Neuronal stem cell (in vitro differentiated cells): ENCODE data around the gene GBP2.

ENCODE experiments used
- DNase-seq: peaks from one replicate; pipeline ENCODE4 v3.0.0-alpha.2; 2013; ENCODE audit warnings: low spot score
- H2AFZ ChIP-seq: one replicate; pipeline ENCODE4 v1.6.1; 2013; ENCODE audit warnings: mild to moderate bottlenecking, low read length, inconsistent platforms
- H2AK5ac ChIP-seq: 2 replicates; pipeline ENCODE4 v1.6.1; 2013; ENCODE audit warnings: low read depth, mild to moderate bottlenecking, inconsistent platforms, low read length, moderate library complexity, mixed read lengths
- H2BK120ac ChIP-seq: 2 replicates; pipeline ENCODE4 v1.6.1; 2013; ENCODE audit warnings: low read depth, mild to moderate bottlenecking, inconsistent platforms, low read length, moderate library complexity, mixed read lengths
- H2BK12ac ChIP-seq: one replicate; pipeline ENCODE4 v1.6.1; 2013; ENCODE audit warnings: low read length, inconsistent platforms
- H2BK15ac ChIP-seq: 2 replicates; pipeline ENCODE4 v1.6.1; 2013; ENCODE audit warnings: mild to moderate bottlenecking, low read length, inconsistent platforms, mixed read lengths
- H2BK5ac ChIP-seq: one replicate; pipeline ENCODE4 v1.6.1; 2013; ENCODE audit warnings: inconsistent platforms, mild to moderate bottlenecking, low read length, moderate library complexity
- H3K14ac ChIP-seq: one replicate; pipeline ENCODE4 v1.6.1; 2013; ENCODE audit warnings: low read length, inconsistent platforms
- H3K18ac ChIP-seq: 2 replicates; pipeline ENCODE4 v1.6.1; 2013; ENCODE audit warnings: low read length, inconsistent platforms
- H3K23ac ChIP-seq: 2 replicates; pipeline ENCODE4 v1.6.1; 2013; ENCODE audit warnings: low read depth, mild to moderate bottlenecking, mixed read lengths, low read length, inconsistent platforms; ENCODE audit not compliant: poor library complexity
- H3K27ac ChIP-seq: replicated peaks from 3 replicates; pipeline ENCODE4 v1.5.1; 2013; ENCODE audit warnings: low read length, inconsistent platforms
- H3K27me3 ChIP-seq, 3 experiments: 2 replicates each; pipeline ENCODE4 v1.6.1; 2013; ENCODE audit warnings: low read length in 3 of 3, mild to moderate bottlenecking in 2 of 3, inconsistent platforms in 1 of 3, low read depth in 1 of 3, mixed read lengths in 1 of 3, moderate library complexity in 1 of 3; ENCODE audit not compliant: control insufficient read depth in 3 of 3, insufficient read depth in 3 of 3
- H3K36me3 ChIP-seq, 2 donors: replicated peaks in 1 of 2; 2 replicates each; pipeline ENCODE4 v1.6.1; 2013; ENCODE audit warnings: low read length in 2 of 2; ENCODE audit not compliant: control insufficient read depth in 2 of 2, insufficient read depth in 2 of 2
- H3K4ac ChIP-seq: 2 replicates; pipeline ENCODE4 v1.6.1; 2013; ENCODE audit warnings: inconsistent platforms, mild to moderate bottlenecking, low read length, moderate library complexity
- H3K4me1 ChIP-seq, 2 donors: 1 replicate in 1 of 2; 2 replicates in 1 of 2; pipeline ENCODE4 v1.6.1; 2013; ENCODE audit warnings: low read length in 2 of 2, low read depth in 1 of 2; ENCODE audit not compliant: control insufficient read depth in 2 of 2, insufficient read depth in 1 of 2
- H3K4me2 ChIP-seq: one replicate; pipeline ENCODE4 v1.6.1; 2013; ENCODE audit warnings: mild to moderate bottlenecking, low read length, inconsistent platforms; ENCODE audit not compliant: insufficient read depth, poor library complexity, severe bottlenecking
- H3K4me3 ChIP-seq, 2 donors: 2 replicates each; pipeline ENCODE4 v1.5.1; 2013; ENCODE audit warnings: low read length in 2 of 2, mild to moderate bottlenecking in 2 of 2, inconsistent platforms in 1 of 2, moderate library complexity in 1 of 2
- H3K79me1 ChIP-seq: one replicate; pipeline ENCODE4 v1.6.1; 2013; ENCODE audit warnings: low read depth, mild to moderate bottlenecking, inconsistent platforms, low read length, moderate library complexity
- H3K9ac ChIP-seq: one replicate; pipeline ENCODE4 v1.6.1; 2013; ENCODE audit warnings: mild to moderate bottlenecking, low read depth, low read length, inconsistent platforms; ENCODE audit not compliant: poor library complexity
- H3K9me3 ChIP-seq, 2 donors: replicated peaks in 1 of 2; 2 replicates each; pipeline versions ENCODE3 to v1.6.1; 2013; ENCODE audit warnings: low read length in 2 of 2, mild to moderate bottlenecking in 2 of 2, inconsistent platforms in 1 of 2, low read depth in 1 of 2, mixed read lengths in 1 of 2, moderate library complexity in 1 of 2; ENCODE audit not compliant: control insufficient read depth in 2 of 2, insufficient read depth in 1 of 2
- H4K8ac ChIP-seq: one replicate; pipeline ENCODE4 v1.6.1; 2013; ENCODE audit warnings: low read depth, mild to moderate bottlenecking, inconsistent platforms, low read length, moderate library complexity
- H4K91ac ChIP-seq: one replicate; pipeline ENCODE4 v1.6.1; 2013; ENCODE audit warnings: low read length, low read depth, mild to moderate bottlenecking, inconsistent platforms; ENCODE audit not compliant: poor library complexity
- WGBS, 2 donors: extraction: QIAGEN DNeasy Blood & Tissue Kit; methylation state at CpG; one replicate each; pipeline ENCODE4 v1.1.7; 2013; ENCODE audit warnings: missing lambda C conversion rate in 2 of 2, mixed read lengths in 1 of 2; ENCODE audit not compliant: insufficient read length in 2 of 2, insufficient replicate concordance in 1 of 2; ENCODE audit errors: extremely low coverage in 2 of 2; 5-methylcytosine and 5-hydroxymethylcytosine counted together

Gene GBP2

DNA sequence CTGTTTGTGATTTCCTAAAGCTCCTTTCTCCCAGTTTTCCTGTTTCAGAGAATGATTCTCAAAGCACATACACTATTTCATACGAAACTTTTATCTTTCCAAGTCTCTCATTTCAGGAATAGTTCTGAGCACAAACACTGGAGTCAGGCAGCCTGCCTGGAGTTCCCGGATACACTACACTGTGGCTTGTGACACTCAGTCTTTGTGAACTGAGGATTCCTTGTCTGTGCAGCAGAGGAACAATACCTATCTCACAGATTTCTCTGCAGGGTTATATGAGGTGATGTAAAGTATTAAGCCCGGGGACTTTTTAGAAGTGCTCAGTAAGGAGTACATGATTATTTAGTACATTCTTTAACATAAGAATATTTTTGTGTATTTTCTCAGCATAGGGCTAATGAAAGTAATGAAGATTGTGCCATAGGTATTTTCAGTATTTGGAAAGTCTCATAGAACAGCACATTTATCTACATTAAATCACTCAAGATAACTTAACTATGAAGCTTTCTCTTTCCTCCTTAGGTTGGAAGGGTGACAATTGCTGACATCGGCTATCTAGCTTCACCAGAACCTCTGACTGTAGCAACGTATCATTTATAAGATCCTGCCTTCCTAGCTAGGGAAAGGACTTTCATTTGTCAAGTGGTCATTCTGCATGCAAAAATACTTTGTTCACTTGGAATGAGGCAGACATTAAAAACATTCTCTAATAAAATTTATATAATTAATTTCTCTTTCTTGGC, 12.9 kb downstream of the GBP2 start:
- no peaks in the 10 kb centered on the region for H3K4me1 ChIP-seq
- no peak overlapping the region for H2BK15ac ChIP-seq
- no peak overlapping the region for H2BK5ac ChIP-seq
- H3K4me2 ChIP-seq: no peak overlapping the region
- H2BK12ac ChIP-seq: no peak overlapping the region
- H3K36me3 ChIP-seq: no peaks in the 10 kb centered on the region
- no peak overlapping the region for H4K8ac ChIP-seq
- H4K91ac ChIP-seq: no peak overlapping the region
- H3K4ac ChIP-seq: no peak overlapping the region
- H3K9ac ChIP-seq: no peak overlapping the region
- H3K4me3 ChIP-seq: no peak overlapping the region
- H3K14ac ChIP-seq: no peak overlapping the region
- H3K18ac ChIP-seq: no peak overlapping the region
- DNase-seq: no peak
- H3K27ac ChIP-seq: no peak overlapping the region
- no peaks in the 10 kb centered on the region for H3K79me1 ChIP-seq
- H3K9me3 ChIP-seq: no peaks in the 10 kb centered on the region
- H3K23ac ChIP-seq: no peak overlapping the region
- no CpG with 5 or more reads among the region's 5 CpGs for WGBS, 2 donors
- no peaks in the 10 kb centered on the region for H3K27me3 ChIP-seq
- H2AFZ ChIP-seq: no peak overlapping the region
- no peak overlapping the region for H2BK120ac ChIP-seq
- no peak overlapping the region for H2AK5ac ChIP-seq

DNA sequence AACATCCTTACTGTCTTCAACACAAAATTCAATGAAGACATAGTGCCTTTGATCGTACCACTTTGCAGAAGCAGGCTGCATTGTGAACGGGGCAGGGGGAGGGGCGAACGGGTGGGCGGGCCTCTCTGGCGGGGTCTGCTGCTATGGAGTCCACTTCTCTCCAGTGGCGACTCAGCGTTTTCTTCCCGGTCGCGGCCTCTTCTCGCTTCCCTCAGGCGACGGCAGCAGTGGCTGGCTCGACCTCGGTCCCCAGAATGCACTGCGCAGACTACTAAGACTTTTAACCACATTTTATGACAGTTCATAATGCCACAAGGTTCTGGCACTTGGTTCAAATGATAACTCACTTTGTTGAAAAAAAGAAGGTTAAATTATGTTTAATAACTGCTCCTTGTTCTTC, 21.2 kb downstream of the GBP2 start:
- Histone ChIP-seq H3K27ac (no peak overlapping the region), H3K4me1 (peaks cover 0 to 1% of the 10 kb centered on the region in 2 donors), H3K36me3 (no peaks in the 10 kb centered on the region), H2BK120ac (no peak overlapping the region), H2BK15ac (no peak overlapping the region), H2AK5ac (no peak overlapping the region), H4K8ac (no peak overlapping the region), H4K91ac (no peak overlapping the region), H3K9ac (no peak overlapping the region), H3K18ac (no peak overlapping the region), H3K4ac (no peak overlapping the region), H3K9me3 (no peaks in the 10 kb centered on the region), H3K79me1 (no peaks in the 10 kb centered on the region), H3K23ac (no peak overlapping the region), H3K4me2 (no peak overlapping the region), H2AFZ (no peak overlapping the region), H2BK5ac (no peak overlapping the region), H3K4me3 (no peak overlapping the region), H3K27me3 (no peaks in the 10 kb centered on the region), H3K14ac (no peak overlapping the region), H2BK12ac (no peak overlapping the region)
- no peak for DNase-seq
- WGBS, 2 donors: no CpG with 5 or more reads among the region's 17 CpGs

DNA sequence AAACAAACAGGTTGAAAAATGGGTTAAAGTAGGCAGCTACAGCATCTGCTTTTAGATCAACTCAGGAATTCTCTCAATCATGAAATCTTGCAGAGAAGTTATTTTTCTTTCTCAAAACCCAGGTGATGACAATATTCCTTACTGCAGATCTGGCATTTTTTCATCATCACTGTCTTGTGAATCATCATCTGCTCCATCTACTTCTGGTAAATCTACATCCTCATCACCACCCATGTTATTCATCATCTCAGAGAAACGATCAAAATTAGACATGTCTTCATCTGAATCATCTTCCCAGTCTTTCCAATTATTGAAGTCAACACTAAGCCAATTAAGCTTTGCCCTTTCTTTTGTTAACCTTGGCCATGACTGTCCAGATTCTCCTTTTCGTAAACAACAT, 21.8 kb downstream of the GBP2 start:
- no peak overlapping the region for H2BK12ac ChIP-seq
- H2BK120ac ChIP-seq: no peak overlapping the region
- WGBS, 2 donors: no CpG with 5 or more reads among the region's 2 CpGs
- no peaks in the 10 kb centered on the region for H3K36me3 ChIP-seq
- H3K9me3 ChIP-seq: no peaks in the 10 kb centered on the region
- H2AFZ ChIP-seq: no peak overlapping the region
- no peak overlapping the region for H2BK15ac ChIP-seq
- no peak for DNase-seq
- no peak overlapping the region for H3K4me2 ChIP-seq
- no peak overlapping the region for H3K9ac ChIP-seq
- H3K27me3 ChIP-seq: no peaks in the 10 kb centered on the region
- H3K4me1 ChIP-seq: peaks cover 0 to 1% of the 10 kb centered on the region in 2 donors
- H2AK5ac ChIP-seq: no peak overlapping the region
- no peak overlapping the region for H3K27ac ChIP-seq
- no peaks in the 10 kb centered on the region for H3K79me1 ChIP-seq
- H3K14ac ChIP-seq: no peak overlapping the region
- no peak overlapping the region for H4K91ac ChIP-seq
- H3K4ac ChIP-seq: no peak overlapping the region
- H4K8ac ChIP-seq: no peak overlapping the region
- H3K4me3 ChIP-seq: no peak overlapping the region
- H3K18ac ChIP-seq: no peak overlapping the region
- no peak overlapping the region for H3K23ac ChIP-seq
- no peak overlapping the region for H2BK5ac ChIP-seq

DNA sequence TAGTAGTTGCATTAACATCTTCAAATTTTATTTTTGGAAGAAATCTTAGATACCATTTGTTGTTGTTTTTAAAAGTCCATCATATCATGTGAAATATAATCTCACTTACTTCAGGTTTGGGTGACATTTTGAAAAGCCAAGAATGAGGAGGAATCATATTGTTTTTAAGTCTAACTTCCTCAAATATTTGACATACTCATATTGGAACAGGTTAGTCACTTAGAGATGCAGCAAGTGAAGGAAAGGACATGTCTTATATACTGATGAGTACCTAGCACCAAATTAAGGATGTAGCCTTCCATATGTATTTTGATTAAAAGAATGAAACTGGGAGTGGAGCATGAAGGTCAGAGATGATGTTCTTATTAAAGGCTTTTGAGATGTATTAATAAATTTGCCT, 23.9 kb downstream of the GBP2 start:
- no peak overlapping the region for H4K8ac ChIP-seq
- H3K4me1 ChIP-seq: peaks cover 0 to 1% of the 10 kb centered on the region in 2 donors
- H3K18ac ChIP-seq: no peak overlapping the region

More for the DNA sequence above, 23.9 kb downstream of the GBP2 start:
- no peaks in the 10 kb centered on the region for H3K27me3 ChIP-seq
- H2BK120ac ChIP-seq: no peak overlapping the region
- no peak overlapping the region for H3K23ac ChIP-seq
- no peak overlapping the region for H2AFZ ChIP-seq
- no peak for DNase-seq
- no peak overlapping the region for H2BK15ac ChIP-seq
- H3K9me3 ChIP-seq: no peaks in the 10 kb centered on the region
- no peak overlapping the region for H3K14ac ChIP-seq
- H3K4me3 ChIP-seq: no peak overlapping the region
- H3K4ac ChIP-seq: no peak overlapping the region
- no peak overlapping the region for H3K9ac ChIP-seq
- no peak overlapping the region for H2AK5ac ChIP-seq
- no peak overlapping the region for H3K4me2 ChIP-seq
- H3K79me1 ChIP-seq: no peaks in the 10 kb centered on the region
- H2BK12ac ChIP-seq: no peak overlapping the region
- H3K36me3 ChIP-seq: no peaks in the 10 kb centered on the region
- no peak overlapping the region for H3K27ac ChIP-seq
- H4K91ac ChIP-seq: no peak overlapping the region
- no peak overlapping the region for H2BK5ac ChIP-seq
